NCI-H128 (cell line): Measurements from ENCODE around the gene CETN1.

Experiments used
- DNase-seq: peaks from one replicate; lab custom pipeline; 2025; ENCODE audit not compliant: unreplicated experiment; lab: John Stamatoyannopoulos, UW

Gene CETN1

DNA sequence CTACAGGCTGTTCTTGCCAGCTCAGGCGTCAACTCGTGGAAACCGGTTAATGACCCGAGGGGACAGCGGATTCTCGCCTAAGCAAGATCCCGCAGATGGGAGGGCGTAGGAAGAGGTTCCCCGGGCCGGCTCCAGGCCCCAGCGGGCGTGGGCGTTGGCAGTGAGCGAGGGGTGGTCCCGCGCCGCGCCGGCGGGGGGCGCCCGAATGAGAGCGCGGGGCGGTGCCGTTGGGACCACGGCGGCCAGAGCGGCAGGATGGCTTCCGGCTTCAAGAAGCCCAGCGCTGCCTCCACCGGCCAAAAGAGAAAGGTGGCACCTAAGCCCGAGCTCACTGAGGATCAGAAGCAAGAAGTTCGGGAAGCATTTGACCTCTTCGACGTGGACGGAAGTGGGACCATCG lies at the start of gene CETN1:
CETN1 (plus strand) TSS at position 227 of the 400 bp plus-strand sequence; CDS start at position 256, 29 bp downstream.
- no peak for DNase-seq

GRCh38 chr18:532018-532417 lies 48.2 kb upstream of the CETN1 start:
- DNase-seq: no peak

- no peak for DNase-seq
These were observed 47.5 kb upstream of the CETN1 start for GRCh38 chr18:532632-533031.

- no peak for DNase-seq
These were observed 46.1 kb upstream of the CETN1 start for GRCh38 chr18:533995-534601.

- no peak for DNase-seq
These were observed 36.6 kb upstream of the CETN1 start for GRCh38 chr18:543447-544078.

DNA sequence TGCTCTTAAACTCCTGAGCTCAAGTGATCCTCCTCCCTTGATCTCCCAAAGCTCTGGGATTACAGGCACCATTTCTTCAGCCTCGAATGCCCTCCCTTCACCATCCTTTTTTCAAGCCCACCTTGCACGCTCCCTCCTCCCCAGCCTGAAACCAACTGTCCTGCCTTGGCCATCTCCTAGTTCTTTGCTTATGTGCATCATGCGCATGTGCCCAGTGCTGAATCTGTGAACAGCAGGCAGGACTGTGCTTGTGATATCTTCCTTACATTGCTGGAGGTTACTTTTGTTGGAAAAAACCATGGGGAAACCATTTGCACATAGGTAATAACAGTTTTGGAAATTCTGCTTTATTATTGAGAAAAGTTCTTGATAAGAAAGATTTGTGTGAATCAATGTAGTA lies 30.2 kb upstream of the CETN1 start:
- DNase-seq: no peak

GRCh38 chr18:551404-552061 lies 28.6 kb upstream of the CETN1 start:
- no peak for DNase-seq

GRCh38 chr18:555705-556457 lies 24.3 kb upstream of the CETN1 start:
- no peak for DNase-seq

GRCh38 chr18:564708-565561 lies 15.2 kb upstream of the CETN1 start:
- no peak for DNase-seq

GRCh38 chr18:565562-566061 lies 14.6 kb upstream of the CETN1 start:
- DNase-seq: no peak

- DNase-seq: no peak
These were observed 13.1 kb upstream of the CETN1 start for GRCh38 chr18:567122-567521.

DNA sequence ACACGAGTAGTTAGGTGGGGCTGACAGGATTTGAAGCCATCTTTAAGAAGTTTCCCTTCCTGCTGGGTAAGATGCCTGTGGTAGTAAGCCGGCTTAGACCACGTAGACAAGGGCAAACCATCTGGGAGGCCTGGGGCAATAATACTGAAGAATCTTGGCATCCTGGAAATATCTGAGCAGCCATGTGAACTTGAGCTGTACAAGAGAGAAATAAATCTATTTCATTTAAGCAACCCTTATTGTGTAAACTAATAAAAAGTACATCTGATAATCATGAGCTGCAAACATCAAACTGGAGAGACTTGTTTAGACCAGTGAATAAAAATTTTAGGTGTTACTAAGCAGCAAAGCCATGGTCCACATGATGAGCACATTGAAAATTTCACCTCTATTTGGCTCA lies 11.4 kb upstream of the CETN1 start:
- no peak for DNase-seq

- DNase-seq: no peak
These were observed 9.9 kb upstream of the CETN1 start for GRCh38 chr18:570256-570655.

- no peak for DNase-seq
These were observed 9.5 kb upstream of the CETN1 start for GRCh38 chr18:570697-571096.

DNA sequence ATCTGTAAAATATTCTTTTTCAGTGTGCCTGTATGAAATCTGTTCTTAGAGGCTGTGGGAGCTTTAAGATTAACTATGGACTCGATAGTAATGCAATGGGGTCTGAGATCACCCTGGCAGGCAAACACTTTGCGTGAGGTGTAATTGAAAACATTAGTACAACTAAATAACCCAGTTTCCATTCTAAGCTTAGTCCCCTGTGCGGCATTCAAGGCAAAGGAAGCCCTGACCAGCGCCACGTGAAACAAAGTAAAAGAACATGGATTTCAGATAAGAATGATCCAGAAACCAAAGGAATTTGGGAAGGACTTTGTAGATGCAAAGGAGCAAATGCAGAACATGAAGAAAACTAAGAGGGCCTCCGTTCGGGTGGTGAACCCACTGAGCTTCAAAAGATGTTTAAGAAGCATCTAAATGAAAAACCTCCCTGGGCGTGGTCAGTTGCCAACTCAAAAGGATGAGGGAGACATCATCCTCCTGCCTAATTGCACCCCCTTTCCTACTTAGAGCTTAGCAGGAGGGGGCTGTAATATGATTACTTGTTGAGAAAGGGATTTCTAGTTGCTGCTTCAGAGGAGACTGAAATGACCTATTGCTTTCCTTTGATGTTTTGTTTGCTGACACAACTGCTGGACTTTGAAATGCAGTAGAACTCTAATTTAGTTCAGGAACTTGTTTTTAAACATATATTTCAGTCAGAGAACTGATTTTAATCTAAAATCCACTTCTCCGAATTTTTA lies 7.9 kb upstream of the CETN1 start:
- DNase-seq: no peak

DNA sequence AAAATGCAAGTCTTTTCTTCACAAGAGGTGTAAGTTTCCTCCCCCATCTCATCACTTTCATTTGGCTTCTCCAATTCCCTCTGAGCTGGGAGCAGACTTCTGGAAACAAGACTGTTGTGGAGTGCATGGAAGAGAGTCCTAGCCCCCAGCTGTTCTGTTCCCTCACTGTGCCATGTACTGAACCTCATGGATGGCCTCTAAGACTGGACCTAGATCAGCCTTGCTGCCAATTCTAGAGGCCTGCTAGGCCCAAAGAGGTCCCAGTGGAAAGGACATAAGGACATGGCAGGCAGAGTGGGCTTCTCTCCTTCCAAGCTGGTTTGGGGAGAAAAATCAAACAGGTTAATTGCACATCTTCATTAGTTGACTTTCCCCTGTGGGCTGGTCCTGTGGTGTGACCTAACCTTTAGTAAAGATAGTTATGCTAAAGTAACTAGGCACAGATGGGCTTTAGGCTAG lies 7.3 kb upstream of the CETN1 start:
- no peak for DNase-seq

- DNase-seq: no peak
These were observed 6.8 kb upstream of the CETN1 start for GRCh38 chr18:573385-573784.

DNA sequence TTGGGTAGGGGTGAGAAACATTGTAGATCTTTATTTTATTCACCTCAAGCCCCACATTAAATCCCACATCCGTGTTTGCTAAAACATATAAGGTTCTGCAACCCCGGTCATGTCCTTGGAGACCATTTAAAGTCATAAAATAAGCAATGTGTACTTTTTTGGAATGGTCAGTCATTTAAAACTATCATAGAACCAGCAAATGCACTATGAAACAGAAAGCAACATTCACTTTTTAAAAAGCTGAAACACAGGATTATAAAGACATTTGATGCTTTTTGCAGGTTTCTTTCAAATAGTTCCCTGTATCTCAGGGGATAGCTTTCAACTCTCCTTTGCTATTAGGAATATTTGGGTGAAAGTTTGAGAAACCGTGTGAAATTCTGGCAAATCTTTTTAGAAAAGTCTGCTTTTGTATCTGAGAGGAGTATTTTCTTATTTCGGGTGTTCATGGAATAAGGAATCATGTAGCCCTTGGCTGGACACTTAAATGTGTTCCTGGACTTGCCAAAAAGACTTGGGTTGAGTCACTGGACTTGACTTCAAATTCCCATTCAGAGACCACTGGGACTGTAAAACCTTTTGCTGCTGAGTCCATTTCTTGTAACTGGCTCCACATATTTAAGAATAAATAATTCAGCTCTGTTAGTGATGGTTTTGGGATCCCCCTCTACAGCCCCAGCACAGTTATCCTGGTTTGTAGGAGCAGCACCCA lies 5.9 kb upstream of the CETN1 start:
- DNase-seq: no peak
